Panc1 (cell line): ENCODE data around the gene SPDYE6. TPM values are rescaled to one million over a fixed set of nuclear protein-coding genes. Genes with fewer than 3 reads are reported as not detected.

Experiments used
- ATAC-seq: fragments of 200-7000 bp; cut with Tn5 transposase; 2 replicates; pipeline ENCODE4 v1.9.1; 2020; ENCODE audit warnings: mild to moderate bottlenecking, moderate library complexity
- BruUV-seq: library from RNA; stranded (reverse); fragments of 400-500 nt; replicated peaks from 2 replicates; lab custom pipeline; 2021; lab: Mats Ljungman, UMichigan
- CTCF ChIA-PET: fragments of 300-600 bp; sonication (Branson Sonifier 250); formaldehyde crosslinking; loops from one replicate; lab custom pipeline; 2022; ENCODE audit warnings: antibody characterized with exemption; lab: Charles Lee
- POLR2A ChIA-PET: fragments of 300-600 bp; sonication (Branson Sonifier 250); formaldehyde crosslinking; loops from one replicate; lab custom pipeline; 2022; ENCODE audit warnings: antibody characterized with exemption; lab: Charles Lee
- DNase-seq: peaks from one replicate; pipeline ENCODE4 v3.0.0-alpha.2; 2010; ENCODE audit warnings: low read depth, low spot score
- H3K27ac ChIP-seq: 2 replicates; pipeline ENCODE4 v1.5.1; 2011; ENCODE audit warnings: mild to moderate bottlenecking, low read length, inconsistent platforms
- H3K27me3 ChIP-seq: fragments of 200-500 bp; sonication (Bioruptor generic); 2 replicates; pipeline ENCODE4 v1.6.0; 2014; ENCODE audit warnings: low read length, inconsistent platforms; ENCODE audit not compliant: control insufficient read depth, insufficient read depth
- H3K36me3 ChIP-seq: fragments of 200-500 bp; sonication (Bioruptor generic); 2 replicates; pipeline ENCODE4 v1.5.1; 2014; ENCODE audit warnings: inconsistent platforms, mild to moderate bottlenecking, low read length, moderate library complexity; ENCODE audit not compliant: control insufficient read depth, insufficient read depth
- H3K4me1 ChIP-seq: 2 replicates; pipeline ENCODE4 v1.5.1; 2011; ENCODE audit warnings: inconsistent platforms, mild to moderate bottlenecking, low read length, moderate library complexity; ENCODE audit not compliant: control insufficient read depth, insufficient read depth
- H3K4me3 ChIP-seq, 2 experiments: 2 replicates each; pipeline ENCODE4 v1.5.1; 2011 to 2012; ENCODE audit warnings: low read depth in 2 of 2, low read length in 2 of 2, mild to moderate bottlenecking in 2 of 2, inconsistent platforms in 1 of 2, moderate library complexity in 1 of 2
- H3K9me3 ChIP-seq: fragments of 200-500 bp; sonication (Bioruptor generic); 2 replicates; pipeline ENCODE4 v1.5.1; 2014; ENCODE audit warnings: low read depth, mild to moderate bottlenecking, inconsistent platforms, low read length, moderate library complexity; ENCODE audit not compliant: control insufficient read depth, insufficient read depth
- POLR2AphosphoS5 ChIP-seq: IDR thresholded peaks from 2 replicates; pipeline ENCODE4 v1.6.1; 2012; ENCODE audit warnings: mild to moderate bottlenecking, low read depth, low read length, moderate library complexity
- SIN3A ChIP-seq: IDR thresholded peaks from 2 replicates; pipeline ENCODE4 v1.6.1; 2012; ENCODE audit warnings: low read depth, mild to moderate bottlenecking, low read length, moderate library complexity, borderline replicate concordance; ENCODE audit not compliant: insufficient read depth
- TCF7L2 ChIP-seq: IDR thresholded peaks from 2 replicates; pipeline ENCODE4 v1.6.1; 2011; ENCODE audit warnings: mild to moderate bottlenecking, low read depth, low read length, inconsistent platforms
- in situ Hi-C: cut with HindIII; loops from 2 replicates; pipeline ENCODE4 v1.10.0; 2016; ENCODE audit warnings: low sequenced_read_pairs, low pct_unique_long_range_greater_than_20kb
- intact Hi-C: fragments of 100-400 bp; cut with micrococcal nuclease; formaldehyde crosslinking; loops from one replicate; pipeline ENCODE4 v1.10.0; 2022; ENCODE audit not compliant: unreplicated experiment
- microRNA-seq: library from miRNA; unstranded; fragments of <30 nt; microRNA quantifications from one replicate; pipeline ENCODE4 v1.1.0, GENCODE V29; 2020; ENCODE audit not compliant: unreplicated experiment
- total RNA-seq: library from RNA; stranded (reverse); gene quantifications from one replicate; pipeline ENCODE4 v1.2.1, GENCODE V29; 2021; ENCODE audit not compliant: unreplicated experiment
- TF ChIP-seq, protein P1 (sequence below), 2 experiments: IDR thresholded peaks; 2 replicates each; pipeline ENCODE4 v1.6.1; 2011 to 2012; ENCODE audit warnings: low read depth in 2 of 2, control low read depth in 1 of 2, low read length in 1 of 2, mild to moderate bottlenecking in 1 of 2, moderate library complexity in 1 of 2; ENCODE audit not compliant: insufficient read depth in 1 of 2
- TF ChIP-seq, protein P2 (sequence below): fragments of 450-650 bp; IDR thresholded peaks from 2 replicates; pipeline ENCODE4 v1.5.1; 2017; ENCODE audit warnings: mild to moderate bottlenecking

Gene SPDYE6
- total RNA-seq, 1 experiment from 2014 or later, result not detected

DNA sequence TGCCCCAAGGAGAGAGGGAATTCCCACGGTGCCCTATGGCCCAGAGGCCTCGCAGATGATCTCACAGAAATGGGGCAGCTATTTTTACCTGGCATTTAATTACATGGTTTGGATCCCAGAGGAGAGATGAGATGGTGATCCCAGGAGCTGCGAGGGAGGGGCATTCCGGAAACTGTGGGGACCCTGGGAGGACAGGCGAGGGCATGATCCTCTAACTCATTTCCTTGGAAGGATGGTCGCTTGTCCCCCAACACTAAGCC is 60.1 kb downstream of the SPDYE6 start:
- TF ChIP-seq POLR2AphosphoS5 (no peak), SIN3A (no peak), TCF7L2 (no peak)
- TF ChIP-seq, protein P1, sequence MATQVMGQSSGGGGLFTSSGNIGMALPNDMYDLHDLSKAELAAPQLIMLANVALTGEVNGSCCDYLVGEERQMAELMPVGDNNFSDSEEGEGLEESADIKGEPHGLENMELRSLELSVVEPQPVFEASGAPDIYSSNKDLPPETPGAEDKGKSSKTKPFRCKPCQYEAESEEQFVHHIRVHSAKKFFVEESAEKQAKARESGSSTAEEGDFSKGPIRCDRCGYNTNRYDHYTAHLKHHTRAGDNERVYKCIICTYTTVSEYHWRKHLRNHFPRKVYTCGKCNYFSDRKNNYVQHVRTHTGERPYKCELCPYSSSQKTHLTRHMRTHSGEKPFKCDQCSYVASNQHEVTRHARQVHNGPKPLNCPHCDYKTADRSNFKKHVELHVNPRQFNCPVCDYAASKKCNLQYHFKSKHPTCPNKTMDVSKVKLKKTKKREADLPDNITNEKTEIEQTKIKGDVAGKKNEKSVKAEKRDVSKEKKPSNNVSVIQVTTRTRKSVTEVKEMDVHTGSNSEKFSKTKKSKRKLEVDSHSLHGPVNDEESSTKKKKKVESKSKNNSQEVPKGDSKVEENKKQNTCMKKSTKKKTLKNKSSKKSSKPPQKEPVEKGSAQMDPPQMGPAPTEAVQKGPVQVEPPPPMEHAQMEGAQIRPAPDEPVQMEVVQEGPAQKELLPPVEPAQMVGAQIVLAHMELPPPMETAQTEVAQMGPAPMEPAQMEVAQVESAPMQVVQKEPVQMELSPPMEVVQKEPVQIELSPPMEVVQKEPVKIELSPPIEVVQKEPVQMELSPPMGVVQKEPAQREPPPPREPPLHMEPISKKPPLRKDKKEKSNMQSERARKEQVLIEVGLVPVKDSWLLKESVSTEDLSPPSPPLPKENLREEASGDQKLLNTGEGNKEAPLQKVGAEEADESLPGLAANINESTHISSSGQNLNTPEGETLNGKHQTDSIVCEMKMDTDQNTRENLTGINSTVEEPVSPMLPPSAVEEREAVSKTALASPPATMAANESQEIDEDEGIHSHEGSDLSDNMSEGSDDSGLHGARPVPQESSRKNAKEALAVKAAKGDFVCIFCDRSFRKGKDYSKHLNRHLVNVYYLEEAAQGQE (IDR thresholded peaks at IDR 0.05; ENCODE audit: insufficient read depth in 1 of 2, low read depth in 2 of 2, low read length in 1 of 2), result no peak
- TF ChIP-seq, protein P2, sequence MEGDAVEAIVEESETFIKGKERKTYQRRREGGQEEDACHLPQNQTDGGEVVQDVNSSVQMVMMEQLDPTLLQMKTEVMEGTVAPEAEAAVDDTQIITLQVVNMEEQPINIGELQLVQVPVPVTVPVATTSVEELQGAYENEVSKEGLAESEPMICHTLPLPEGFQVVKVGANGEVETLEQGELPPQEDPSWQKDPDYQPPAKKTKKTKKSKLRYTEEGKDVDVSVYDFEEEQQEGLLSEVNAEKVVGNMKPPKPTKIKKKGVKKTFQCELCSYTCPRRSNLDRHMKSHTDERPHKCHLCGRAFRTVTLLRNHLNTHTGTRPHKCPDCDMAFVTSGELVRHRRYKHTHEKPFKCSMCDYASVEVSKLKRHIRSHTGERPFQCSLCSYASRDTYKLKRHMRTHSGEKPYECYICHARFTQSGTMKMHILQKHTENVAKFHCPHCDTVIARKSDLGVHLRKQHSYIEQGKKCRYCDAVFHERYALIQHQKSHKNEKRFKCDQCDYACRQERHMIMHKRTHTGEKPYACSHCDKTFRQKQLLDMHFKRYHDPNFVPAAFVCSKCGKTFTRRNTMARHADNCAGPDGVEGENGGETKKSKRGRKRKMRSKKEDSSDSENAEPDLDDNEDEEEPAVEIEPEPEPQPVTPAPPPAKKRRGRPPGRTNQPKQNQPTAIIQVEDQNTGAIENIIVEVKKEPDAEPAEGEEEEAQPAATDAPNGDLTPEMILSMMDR, result no peak
- Histone ChIP-seq H3K27ac (no peak overlapping the region), H3K36me3 (no peaks in the 10 kb centered on the region), H3K4me1 (no peaks in the 10 kb centered on the region), H3K27me3 (no peaks in the 10 kb centered on the region), H3K9me3 (no peaks in the 10 kb centered on the region), H3K4me3 (no peak overlapping the region)
- BruUV-seq, result no TSS peak
- in situ Hi-C loops (no loop called here), intact Hi-C loops (no loop called here)
- ChIA-PET CTCF (no interaction called here), POLR2A (interaction anchor here (0.7 kb wide), 1 partner anchor 18 kb away, joined by 3 read pairs; no protein-coding TSS in a partner anchor)
- ATAC-seq, result no peak
- DNase-seq, result no peak

Small RNA genes lying within 50 kb of the gene (microRNA-seq; reads per million reads assigned to microRNA genes)
- gene MIR548O, result not detected

Other genes starting within 250 kb of the SPDYE6 start
- 2.8 TPM for gene SH2B2, start 69.6 kb downstream of the SPDYE6 start, total RNA-seq
- 24.9 TPM for gene PRKRIP1, start 39.9 kb upstream of the SPDYE6 start, total RNA-seq
- 76.9 TPM for gene ORAI2, start 77.1 kb upstream of the SPDYE6 start, total RNA-seq
- 19.0 TPM for gene ALKBH4, start 108.4 kb upstream of the SPDYE6 start, total RNA-seq
- 55.8 TPM for gene LRWD1, start 108.5 kb upstream of the SPDYE6 start, total RNA-seq
- 69.4 TPM for gene POLR2J, start 122.5 kb upstream of the SPDYE6 start, total RNA-seq
- gene RASA4B, start 161.3 kb upstream of the SPDYE6 start, total RNA-seq, result 1.2 TPM
- gene UPK3BL2, start 187.3 kb upstream of the SPDYE6 start, total RNA-seq, result 14.4 TPM
- gene SPDYE2, start 194.8 kb upstream of the SPDYE6 start, total RNA-seq, result not detected
- 28.1 TPM for gene POLR2J3, start 216.1 kb upstream of the SPDYE6 start, total RNA-seq